Suprapubic skin (tissue), 4 donors: ENCODE measurements around the gene PWWP2B. TPM values are rescaled to one million over a fixed set of nuclear protein-coding genes. Genes with fewer than 3 reads are reported as not detected.

Experiments
- DNase-seq, 2 donors: peaks; one replicate each; pipeline ENCODE4 v3.0.0-alpha.2; 2019; ENCODE audit warnings: low spot score in 2 of 2
- H3K27ac ChIP-seq: fragments of 200-600 bp; sonication (generic); one replicate; pipeline ENCODE4 v1.5.1; 2019
- H3K27me3 ChIP-seq: fragments of 200-600 bp; sonication (generic); one replicate; pipeline ENCODE4 v1.5.1; 2019
- H3K36me3 ChIP-seq: fragments of 200-600 bp; sonication (generic); one replicate; pipeline ENCODE4 v1.5.1; 2019
- H3K4me1 ChIP-seq: fragments of 200-600 bp; sonication (generic); one replicate; pipeline ENCODE4 v1.5.1; 2019
- H3K4me3 ChIP-seq: fragments of 200-600 bp; sonication (generic); one replicate; pipeline ENCODE4 v1.5.1; 2019; ENCODE audit warnings: mild to moderate bottlenecking
- H3K9me3 ChIP-seq: fragments of 200-600 bp; sonication (generic); one replicate; pipeline ENCODE4 v1.5.1; 2019
- EP300 ChIP-seq: sonication (generic); formaldehyde crosslinking; IDR thresholded peaks from one replicate; pipeline ENCODE4 v1.6.1; 2017; ENCODE audit warnings: antibody characterized with exemption
- POLR2A ChIP-seq, 2 donors: fragments of 450-650 bp; IDR thresholded peaks; one replicate each; pipeline ENCODE4 v1.6.1; 2017; ENCODE audit warnings: antibody characterized with exemption in 2 of 2, mild to moderate bottlenecking in 2 of 2, moderate library complexity in 2 of 2
- POLR2AphosphoS5 ChIP-seq, 3 donors: sonication (generic); formaldehyde crosslinking; IDR thresholded peaks; one replicate each; pipeline ENCODE4 v1.6.1; 2017; ENCODE audit warnings: antibody characterized with exemption in 3 of 3
- WGBS: methylation state at CpG from one replicate; pipeline ENCODE4 v1.1.5; 2018; 5-methylcytosine and 5-hydroxymethylcytosine counted together
- total RNA-seq, 4 donors: library from RNA; depleted of rRNA; stranded (reverse); fragments of >200 nt; gene quantifications; one replicate each; pipeline ENCODE4 v1.1.0, GENCODE V29; 2016
- TF ChIP-seq, protein P1 (sequence below), 2 donors: fragments of 200-600 bp in 1 of 2; fragments of 450-650 bp in 1 of 2; sonication (generic) in 1 of 2; IDR thresholded peaks; one replicate each; pipeline ENCODE4 v1.5.1; 2016 to 2019; ENCODE audit warnings: antibody characterized with exemption in 2 of 2, mild to moderate bottlenecking in 1 of 2, moderate library complexity in 1 of 2

PWWP2B gene
- total RNA-seq, 4 donors from 2014 or later, result 15.2 to 19.4 (median 18.3) TPM

DNA sequence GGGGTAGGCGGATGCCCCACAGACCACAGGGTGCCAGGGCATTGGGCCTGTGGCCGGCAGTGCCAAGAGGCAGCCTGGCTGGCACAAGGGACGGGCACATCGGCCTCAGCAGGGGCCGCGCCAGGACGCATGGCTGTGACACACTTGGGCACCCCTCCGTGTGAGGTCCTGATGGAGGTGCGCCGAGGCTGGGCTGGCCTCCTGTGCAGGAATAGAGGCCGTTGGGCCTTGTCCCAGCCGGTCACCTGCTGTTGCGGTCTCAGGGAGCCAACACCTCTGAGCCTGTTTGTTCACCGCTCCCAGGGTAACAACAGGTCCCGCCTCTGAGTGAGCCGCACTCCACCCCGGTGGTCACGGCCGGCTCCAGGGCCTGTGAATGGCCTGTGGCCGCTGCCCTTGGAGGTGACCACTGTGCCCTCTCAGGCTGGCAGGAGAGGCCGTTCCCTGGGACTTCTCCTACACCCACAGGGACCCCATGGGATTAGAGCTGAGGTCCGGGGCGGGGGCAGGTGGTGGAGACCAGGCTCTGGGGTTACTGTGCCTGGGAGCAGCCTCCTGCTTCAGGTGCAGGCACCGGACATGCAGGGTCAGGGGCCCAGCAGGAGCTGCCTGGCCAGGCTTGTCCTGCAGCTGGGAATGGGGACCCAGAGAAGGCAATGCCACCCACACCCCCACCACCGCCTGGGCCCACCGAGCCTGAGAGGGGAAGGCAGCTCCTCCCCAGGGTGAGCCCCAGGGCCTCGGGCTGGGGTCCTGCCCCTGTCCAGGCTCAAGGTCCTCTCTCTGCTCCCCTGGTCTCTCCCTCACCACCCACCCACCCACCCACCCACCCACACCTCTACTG lies 12.0 kb downstream of the PWWP2B start:
- H3K27ac ChIP-seq, result peak overlapping the region; percentile 89
- TF ChIP-seq EP300 (no peak), POLR2AphosphoS5 (IDR thresholded peaks at IDR 0.05) (no peak), POLR2A (IDR thresholded peaks at IDR 0.05) (no peak)
- TF ChIP-seq, protein P1, sequence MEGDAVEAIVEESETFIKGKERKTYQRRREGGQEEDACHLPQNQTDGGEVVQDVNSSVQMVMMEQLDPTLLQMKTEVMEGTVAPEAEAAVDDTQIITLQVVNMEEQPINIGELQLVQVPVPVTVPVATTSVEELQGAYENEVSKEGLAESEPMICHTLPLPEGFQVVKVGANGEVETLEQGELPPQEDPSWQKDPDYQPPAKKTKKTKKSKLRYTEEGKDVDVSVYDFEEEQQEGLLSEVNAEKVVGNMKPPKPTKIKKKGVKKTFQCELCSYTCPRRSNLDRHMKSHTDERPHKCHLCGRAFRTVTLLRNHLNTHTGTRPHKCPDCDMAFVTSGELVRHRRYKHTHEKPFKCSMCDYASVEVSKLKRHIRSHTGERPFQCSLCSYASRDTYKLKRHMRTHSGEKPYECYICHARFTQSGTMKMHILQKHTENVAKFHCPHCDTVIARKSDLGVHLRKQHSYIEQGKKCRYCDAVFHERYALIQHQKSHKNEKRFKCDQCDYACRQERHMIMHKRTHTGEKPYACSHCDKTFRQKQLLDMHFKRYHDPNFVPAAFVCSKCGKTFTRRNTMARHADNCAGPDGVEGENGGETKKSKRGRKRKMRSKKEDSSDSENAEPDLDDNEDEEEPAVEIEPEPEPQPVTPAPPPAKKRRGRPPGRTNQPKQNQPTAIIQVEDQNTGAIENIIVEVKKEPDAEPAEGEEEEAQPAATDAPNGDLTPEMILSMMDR (IDR thresholded peaks at IDR 0.05), result no peak
- H3K9me3 ChIP-seq, result no peaks in the 10 kb centered on the region
- H3K4me1 ChIP-seq, result peaks cover 80% of the 10 kb centered on the region
- peak overlapping the region; percentile 37 for H3K4me3 ChIP-seq
- DNase-seq, result no peak
- H3K27me3 ChIP-seq, result no peaks in the 10 kb centered on the region
- peaks cover 23% of the 10 kb centered on the region for H3K36me3 ChIP-seq
- 55% methylated on average over 4 of the region's 27 CpGs for WGBS

DNA sequence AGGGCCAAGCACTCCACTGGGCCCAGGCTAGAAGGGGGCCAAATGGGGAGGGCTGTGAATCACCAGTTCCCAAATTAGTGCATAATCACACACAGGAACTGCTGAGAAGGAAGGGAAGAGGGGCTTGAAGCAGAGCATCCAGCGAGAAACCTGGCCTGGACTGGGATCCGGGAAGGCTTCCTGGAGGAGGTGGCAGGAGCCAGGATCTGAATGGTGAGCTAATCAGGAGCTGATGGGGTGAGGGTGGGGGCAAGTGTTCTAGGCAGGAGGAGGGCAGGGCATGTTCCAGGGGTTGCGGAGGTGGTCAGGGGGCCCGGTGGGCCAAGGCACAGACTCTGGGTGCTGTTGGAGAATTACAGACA lies 12.6 kb downstream of the PWWP2B start:
- WGBS, result 92% methylated on average over 4 of the region's 4 CpGs
- no peak for DNase-seq
- no peak overlapping the region for H3K4me3 ChIP-seq
- peaks cover 81% of the 10 kb centered on the region for H3K4me1 ChIP-seq
- no peaks in the 10 kb centered on the region for H3K27me3 ChIP-seq
- H3K27ac ChIP-seq, result peak overlapping the region; percentile 89
- no peaks in the 10 kb centered on the region for H3K9me3 ChIP-seq
- H3K36me3 ChIP-seq, result peaks cover 21% of the 10 kb centered on the region
- TF ChIP-seq, protein P1 (IDR thresholded peaks at IDR 0.05), result no peak
- TF ChIP-seq POLR2AphosphoS5 (IDR thresholded peaks at IDR 0.05) (no peak), EP300 (no peak), POLR2A (IDR thresholded peaks at IDR 0.05) (no peak)

DNA sequence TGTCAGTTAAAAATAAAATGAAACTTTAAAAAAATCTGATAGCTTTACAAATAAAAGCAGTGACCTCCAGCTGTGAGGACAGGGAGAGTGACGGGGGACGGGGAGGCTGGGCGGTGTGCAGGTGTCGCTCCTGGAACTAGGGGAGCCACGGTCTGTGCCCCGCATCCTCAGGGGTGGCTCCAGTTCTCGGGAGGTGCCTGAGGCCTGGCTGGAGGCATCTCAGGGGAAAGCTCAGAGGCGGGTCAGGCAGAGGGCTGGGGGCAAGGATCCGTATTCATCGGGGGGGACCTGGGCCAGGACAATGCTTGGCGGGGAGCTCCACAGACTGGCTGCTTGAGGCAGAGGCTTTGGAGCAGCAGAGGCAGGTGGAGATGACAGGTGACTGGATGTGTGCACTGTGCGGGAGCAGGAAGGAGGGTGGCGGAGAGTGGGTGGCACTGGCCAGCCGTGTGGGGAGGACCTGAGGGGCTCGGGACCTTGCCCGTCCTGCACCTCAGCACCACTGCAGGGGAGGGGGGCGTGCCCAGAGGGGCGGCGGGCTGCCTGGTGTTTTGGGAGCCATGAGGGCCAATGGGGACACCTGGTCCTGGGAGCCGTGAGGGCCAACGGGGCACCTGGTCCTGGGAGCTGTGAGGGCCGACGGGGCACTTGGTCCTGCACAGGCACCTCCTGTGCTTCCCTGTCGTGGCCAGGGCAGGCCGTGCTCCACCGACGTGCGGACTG lies 13.2 kb downstream of the PWWP2B start:
- WGBS, result 89% methylated on average over 16 of the region's 28 CpGs
- TF ChIP-seq, protein P1 (IDR thresholded peaks at IDR 0.05), result no peak
- no peak for TF ChIP-seq POLR2A (IDR thresholded peaks at IDR 0.05)
- no peak for TF ChIP-seq POLR2AphosphoS5 (IDR thresholded peaks at IDR 0.05)
- no peak for TF ChIP-seq EP300
- Histone ChIP-seq H3K4me3 (no peak overlapping the region), H3K9me3 (no peaks in the 10 kb centered on the region), H3K27me3 (no peaks in the 10 kb centered on the region), H3K36me3 (peaks cover 19% of the 10 kb centered on the region), H3K27ac (peak overlapping the region; percentile 89), H3K4me1 (peaks cover 84% of the 10 kb centered on the region)
- DNase-seq, result no peak

DNA sequence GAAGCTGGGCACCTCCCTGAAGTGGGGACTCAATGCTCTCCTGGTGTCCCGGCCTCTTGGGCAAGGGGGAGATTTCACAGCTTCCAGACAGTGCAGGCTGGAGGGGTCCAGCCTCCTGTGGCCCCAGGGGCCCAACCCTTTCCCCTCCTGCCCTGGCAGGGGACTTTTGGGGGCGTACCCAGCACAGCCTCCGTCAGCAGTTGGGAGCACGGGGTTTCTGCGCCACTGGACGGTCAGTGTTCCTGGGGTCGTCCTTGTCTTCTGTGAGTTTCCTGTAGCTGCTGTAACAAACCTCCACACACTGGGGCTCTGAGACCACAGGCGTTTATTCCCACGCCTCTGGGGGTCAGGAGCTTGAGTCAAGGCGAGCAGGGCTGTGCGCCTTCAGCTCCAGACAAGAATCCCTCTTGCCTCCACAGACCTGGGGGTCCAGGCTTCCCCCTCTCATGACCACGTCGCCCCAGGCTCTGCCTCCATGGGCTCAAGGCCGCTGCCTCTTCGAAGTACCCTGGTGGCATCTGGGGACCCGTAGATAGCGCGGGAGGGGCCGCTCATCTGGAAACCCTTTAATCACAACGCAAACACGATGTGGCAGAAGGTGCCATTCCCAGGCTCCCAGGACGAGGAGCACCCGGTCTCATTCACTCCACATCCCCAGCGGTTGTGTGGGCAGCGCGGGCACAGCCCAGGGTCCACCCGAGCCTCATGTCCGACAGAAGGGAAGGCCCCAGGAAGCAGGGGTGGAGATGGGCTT lies 14.0 kb downstream of the PWWP2B start:
- H3K9me3 ChIP-seq, result no peaks in the 10 kb centered on the region
- H3K27ac ChIP-seq, result peak overlapping the region; percentile 86
- DNase-seq, result no peak
- no peaks in the 10 kb centered on the region for H3K27me3 ChIP-seq
- H3K4me3 ChIP-seq, result no peak overlapping the region
- TF ChIP-seq POLR2A (IDR thresholded peaks at IDR 0.05) (no peak), POLR2AphosphoS5 (IDR thresholded peaks at IDR 0.05) (no peak), EP300 (no peak)
- TF ChIP-seq, protein P1 (IDR thresholded peaks at IDR 0.05), result no peak
- peaks cover 84% of the 10 kb centered on the region for H3K4me1 ChIP-seq
- WGBS, result no CpG with 5 or more reads among the region's 28 CpGs
- peaks cover 11% of the 10 kb centered on the region for H3K36me3 ChIP-seq
